HT1080 (cell line): ENCODE data around the gene CNBP. TPM values are rescaled to one million over a fixed set of nuclear protein-coding genes. Genes with fewer than 3 reads are reported as not detected.
A peak's percentile ranks its signal among the peaks of the same experiment; 100 is the strongest.

Experiments used
- DNase-seq: peaks from one replicate; pipeline ENCODE4 v3.0.0-alpha.2; 2015; ENCODE audit warnings: low read depth
- small RNA-seq: library from RNA; depleted of rRNA; stranded (forward); fragments of <200 nt; gene quantifications from one replicate; pipeline ENCODE3, GENCODE V24; 2014
- total RNA-seq: library from RNA; depleted of rRNA; stranded (reverse); fragments of >200 nt; shearing (Covaris generic); gene quantifications from 2 replicates; pipeline ENCODE4 v1.2.3, GENCODE V29; 2014; rRNA removed

CNBP gene
- total RNA-seq, 1 experiment from 2014 or later = 701 TPM

DNA sequence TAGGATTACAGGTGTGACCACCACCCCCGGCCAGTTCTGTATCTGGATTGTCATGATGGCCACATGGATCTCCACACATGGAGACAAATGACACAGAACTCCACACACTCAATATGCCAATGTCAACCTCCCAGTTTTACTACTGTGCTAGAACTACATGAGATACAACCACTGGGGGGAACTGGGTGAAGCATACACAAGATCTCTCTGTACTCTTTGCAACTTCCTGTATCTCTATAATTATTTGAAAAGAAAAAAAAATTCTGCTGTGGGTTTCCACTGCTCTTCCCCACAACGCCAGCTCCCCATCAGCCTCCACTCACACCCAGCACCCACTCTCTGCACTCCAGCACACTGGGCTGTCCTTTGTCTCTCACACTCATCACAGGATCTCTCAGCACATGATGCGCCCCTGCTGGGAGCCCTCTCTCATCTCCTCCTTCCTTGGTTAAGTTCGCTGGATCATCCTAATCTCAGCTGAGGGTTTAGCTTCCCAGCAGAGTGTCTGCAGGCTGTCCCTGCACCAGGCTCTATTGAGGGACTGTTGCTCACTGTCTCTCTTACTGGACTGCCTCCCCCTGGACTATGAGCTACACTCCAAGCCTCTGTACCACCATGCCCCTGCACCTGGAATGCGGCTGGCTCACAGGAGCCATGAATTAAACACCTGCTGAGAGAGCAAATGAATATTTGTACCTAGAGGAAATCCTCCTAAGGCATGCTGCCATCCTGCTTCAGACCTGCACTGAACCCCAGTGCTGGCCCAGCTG is 51.4 kb downstream of the CNBP start:
- DNase-seq = no peak

DNA sequence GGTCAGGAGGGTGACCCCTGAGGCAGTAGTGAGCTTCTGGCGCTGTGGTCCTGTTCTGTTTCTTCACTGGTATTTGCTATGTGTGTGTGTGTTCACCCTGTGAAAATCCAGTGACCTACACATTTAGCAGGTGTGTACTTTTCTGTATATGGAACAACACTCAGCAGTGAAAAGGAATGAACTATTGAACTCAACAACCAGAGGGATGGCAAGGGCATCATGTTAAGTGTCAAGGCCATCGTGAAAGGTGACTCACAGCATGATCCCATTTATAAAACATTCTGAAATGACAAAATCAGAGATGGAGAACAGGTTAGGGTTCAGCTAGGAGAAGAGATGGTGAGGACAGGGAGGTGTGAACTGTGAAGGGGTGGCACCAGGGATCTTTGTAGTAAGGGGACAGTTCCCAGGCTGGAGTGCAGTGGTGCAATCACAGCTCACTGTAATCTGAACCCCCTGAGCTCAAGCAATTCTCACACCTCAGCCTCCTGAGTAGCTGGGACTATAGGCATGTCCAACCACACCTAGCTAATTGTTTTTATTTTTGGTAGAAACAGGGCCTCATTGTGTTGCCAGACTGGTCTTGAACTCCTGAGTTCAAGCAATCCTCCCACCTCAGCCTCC is 52.1 kb downstream of the CNBP start:
- no peak for DNase-seq

- no peak for DNase-seq
Measured at GRCh38 chr3:129130291-129130813, 53.3 kb downstream of the CNBP start.

DNA sequence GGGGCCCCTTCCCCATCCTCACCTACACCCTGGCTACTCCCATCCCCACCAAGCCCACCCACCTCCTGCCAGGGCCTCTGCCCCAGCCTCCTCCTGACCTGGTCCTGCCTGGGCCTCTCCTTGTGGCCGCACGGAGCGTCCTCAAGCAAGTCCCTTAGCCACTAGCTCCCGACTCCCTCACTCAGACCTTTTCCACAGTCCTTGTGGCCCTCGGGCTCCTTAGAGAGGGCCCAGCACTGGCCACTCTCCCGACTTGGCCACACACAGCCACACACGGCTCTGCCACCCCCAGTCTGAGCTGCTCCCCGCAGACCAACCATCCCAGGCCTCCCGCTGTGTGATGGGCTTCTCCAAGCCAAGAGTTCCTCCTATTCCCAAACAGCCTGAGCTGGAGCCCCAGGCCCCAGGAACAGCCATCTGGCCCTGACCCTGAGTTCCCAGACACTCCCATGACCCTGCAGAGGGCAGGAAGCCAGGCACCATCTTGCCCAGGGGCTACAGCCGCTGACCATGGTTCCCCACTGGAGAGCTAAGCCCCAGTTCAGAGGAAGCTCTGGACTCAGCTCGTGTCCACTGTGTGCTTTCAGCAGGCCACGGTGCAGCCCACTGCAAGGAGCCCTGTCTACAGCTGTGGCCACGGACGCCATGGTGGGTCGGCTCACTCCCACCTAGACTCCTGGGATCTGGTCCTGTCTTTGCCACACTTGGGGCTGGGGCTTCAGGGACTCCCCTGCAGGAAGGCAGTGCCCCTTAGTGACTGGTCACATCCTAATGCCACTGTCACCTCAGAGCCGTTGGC is 55.1 kb downstream of the CNBP start:
- DNase-seq = no peak

DNA sequence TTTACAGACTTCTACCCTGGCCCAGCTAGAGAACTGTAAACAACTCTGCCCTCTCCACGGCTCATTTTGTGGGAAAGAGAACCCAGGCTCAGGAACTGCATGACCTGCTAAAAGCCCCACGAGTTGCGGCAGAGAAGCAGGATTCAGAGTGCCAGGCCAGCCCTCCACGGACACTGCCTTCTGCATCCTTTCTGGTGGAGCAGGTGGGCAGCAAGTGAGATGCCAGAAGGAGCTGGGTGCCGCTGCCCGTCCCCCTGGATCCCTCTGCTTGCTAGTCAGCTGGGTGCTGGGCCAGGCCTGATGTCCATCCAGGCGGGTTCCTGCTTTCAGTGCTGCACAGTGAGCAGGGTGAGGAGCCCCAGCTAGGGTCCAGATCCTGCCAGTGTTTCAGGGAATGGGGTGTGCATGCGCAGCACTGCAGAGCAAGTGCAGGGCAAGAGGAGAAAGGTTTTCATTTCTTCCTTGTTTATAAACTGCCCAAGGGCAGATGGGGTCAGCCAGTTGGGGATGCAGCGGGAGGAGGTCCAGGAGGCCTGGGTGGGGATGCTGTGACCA is 56.9 kb downstream of the CNBP start:
- no peak for DNase-seq

DNA sequence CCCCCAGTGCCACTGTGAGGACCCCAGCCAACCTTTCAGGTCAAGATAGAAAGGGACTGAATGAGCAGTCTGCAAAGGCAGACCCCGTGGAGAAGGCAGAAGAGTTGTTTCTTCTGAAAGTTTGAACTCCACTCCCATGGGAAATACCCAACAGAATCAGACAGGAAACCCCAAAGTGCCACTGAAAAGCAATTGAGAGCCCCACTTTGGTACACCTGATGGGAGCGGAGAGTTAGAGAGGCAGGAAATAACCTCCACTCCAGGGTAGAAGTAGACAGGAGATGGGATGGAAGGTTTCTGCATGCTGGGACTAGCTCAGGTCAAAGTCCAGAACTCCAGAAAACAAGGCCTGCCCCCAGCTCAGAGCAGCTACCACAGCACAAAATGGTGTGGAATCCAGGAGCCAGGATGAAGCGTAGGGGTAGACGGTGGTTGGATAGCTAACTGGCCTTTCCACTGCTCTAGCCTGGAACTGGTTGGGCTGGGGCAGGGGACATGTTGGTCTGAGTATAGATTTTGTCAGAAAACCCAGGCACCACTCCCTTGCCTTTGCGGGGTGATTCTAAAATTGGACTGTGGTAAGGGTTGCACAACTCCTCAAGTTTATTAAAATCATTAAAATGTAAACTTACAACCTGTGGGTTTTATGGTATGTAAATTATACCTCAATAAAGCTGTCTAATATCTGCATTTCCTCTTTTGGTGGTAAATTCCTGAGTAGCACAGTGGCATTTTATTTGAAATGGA is 60.2 kb downstream of the CNBP start:
- DNase-seq = no peak

DNA sequence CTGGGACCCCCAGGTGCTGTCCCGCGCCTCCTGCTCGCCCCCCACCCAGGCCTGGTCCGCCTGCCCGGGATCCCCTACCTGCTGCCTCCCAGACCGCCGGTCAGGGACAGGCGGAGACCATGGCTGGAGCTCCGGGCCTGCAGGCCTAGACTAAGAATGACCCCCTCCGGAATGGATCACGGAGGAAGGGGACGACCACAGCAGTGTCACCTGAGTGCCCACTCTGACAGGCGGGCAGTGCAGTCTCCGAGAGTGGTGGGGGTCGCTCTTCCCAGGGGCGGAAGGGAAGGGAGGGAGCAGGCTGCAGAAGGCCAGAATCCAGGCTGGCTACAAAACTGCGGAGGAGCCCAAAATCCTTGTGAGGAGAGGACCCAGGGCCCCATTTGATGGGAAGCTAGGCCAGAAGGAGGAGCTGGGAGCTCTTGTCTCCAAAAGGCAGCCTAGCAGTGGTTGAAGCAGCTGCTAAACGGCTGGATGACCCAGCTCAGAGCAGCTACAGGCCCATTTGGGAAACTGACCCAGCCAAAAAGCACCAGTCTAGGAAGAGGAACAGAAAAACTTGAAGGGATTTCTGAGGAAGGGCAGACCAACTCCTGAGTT is 61.2 kb downstream of the CNBP start:
- DNase-seq = no peak

- peak; percentile 76 for DNase-seq
Measured at GRCh38 chr3:129121792-129122411, 61.8 kb downstream of the CNBP start, which contains the start of gene RAB43. Gene RAB43 (minus strand): TSS chr3:129121804. CDS start chr3:129121489, 315 bp downstream.

GRCh38 chr3:129121016-129121791 is 62.5 kb downstream of the CNBP start:
- peak; percentile 36 for DNase-seq

- DNase-seq = peak; percentile 96
Measured at GRCh38 chr3:129120254-129121004, 63.3 kb downstream of the CNBP start.

DNA sequence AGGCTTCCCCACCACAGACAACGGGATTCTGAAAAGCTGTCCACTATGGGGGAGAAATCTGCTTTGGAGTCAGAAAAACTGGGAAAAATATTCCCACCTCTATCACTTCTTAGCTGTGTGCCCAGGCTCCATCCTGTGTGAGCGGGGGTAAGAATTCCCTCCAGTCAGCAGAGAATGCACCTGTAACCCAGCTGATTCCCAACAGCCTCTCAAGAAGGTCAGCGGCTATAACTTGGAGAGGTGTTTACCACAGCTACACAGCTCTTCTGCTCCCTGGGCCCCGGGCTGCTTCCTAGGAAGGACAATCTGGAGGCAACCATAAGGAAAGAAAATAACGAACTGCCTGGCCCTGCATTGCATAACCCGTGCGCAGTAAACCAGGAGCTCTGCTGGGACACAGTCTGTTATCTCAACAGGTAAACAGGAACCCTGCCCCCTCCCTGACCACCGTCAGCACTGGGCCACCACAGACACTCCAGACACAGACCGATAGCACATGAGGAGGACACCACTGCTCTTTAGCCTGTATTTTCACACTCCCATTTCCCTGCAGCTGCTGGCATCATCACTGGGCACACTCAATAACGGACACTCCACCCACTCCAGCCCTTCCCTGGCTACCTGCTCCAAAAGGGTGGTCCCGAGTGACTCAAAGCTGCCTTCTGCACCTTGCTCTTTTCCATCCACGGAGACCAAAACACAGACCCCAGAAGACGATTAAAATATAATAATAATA is 64.2 kb downstream of the CNBP start:
- DNase-seq = no peak

DNA sequence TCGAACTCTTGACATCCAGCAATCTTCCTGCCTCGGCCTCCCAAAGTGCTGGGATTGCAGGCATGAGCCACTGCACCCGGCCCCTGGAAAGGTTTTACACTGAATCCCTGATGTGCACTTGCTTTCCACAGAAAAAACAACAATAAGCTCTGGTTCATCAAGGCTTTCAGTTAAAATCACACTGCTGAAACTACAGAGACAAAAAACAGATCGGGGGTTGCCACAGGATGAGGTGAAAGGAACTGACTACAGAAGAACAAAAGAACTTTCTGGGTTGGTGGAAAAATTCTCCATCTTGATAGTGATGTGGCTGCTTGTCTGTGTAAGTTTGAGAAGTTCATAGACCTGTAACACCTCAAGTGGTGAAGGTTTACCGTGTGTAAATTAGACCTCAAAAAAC is 65.0 kb downstream of the CNBP start:
- DNase-seq = no peak

Small RNA genes within 50 kb of the gene (small RNA-seq; reads per million reads assigned to genes)
- not detected for gene RPS27P12

Other genes with a start within 250 kb of the CNBP start
- not detected in 2 replicates for gene CFAP92, start 189.8 kb downstream of the CNBP start, total RNA-seq
- not detected in 2 replicates for gene EFCC1, start 182.6 kb downstream of the CNBP start, total RNA-seq
- not detected in 2 replicates for gene GP9, start 123.1 kb downstream of the CNBP start, total RNA-seq
- 19.7 and 20.1 TPM in 2 replicates for gene RAB43, start 62.1 kb downstream of the CNBP start, total RNA-seq
- gene ISY1, start 22.8 kb downstream of the CNBP start, total RNA-seq = 88.6 and 97.6 TPM in 2 replicates
- gene COPG1, start 65.7 kb upstream of the CNBP start, total RNA-seq = 155 and 158 TPM in 2 replicates
- gene HMCES, start 95.0 kb upstream of the CNBP start, total RNA-seq = 37.4 and 54.9 TPM in 2 replicates
- gene EFCAB12, start 244.7 kb upstream of the CNBP start, total RNA-seq = not detected in 2 replicates